Stimulated activated CD8-positive, alpha-beta memory T cell treated with anti-CD3 and anti-CD28 coated beads, Interleukin-7, amount 100 ng/mL, for 48 hours (primary cell): Measurements from ENCODE around the gene E2F2.

Experiments used
- DNase-seq, 2 donors: peaks; one replicate each; pipeline ENCODE4 v3.0.0-alpha.2; 2020; ENCODE audit warnings: low read depth in 1 of 2; ENCODE audit errors: extremely low read depth in 1 of 2

The E2F2 gene

GRCh38 chr1:23470282-23471070 lies 60.6 kb downstream of the E2F2 start:
- no peak for DNase-seq

DNA sequence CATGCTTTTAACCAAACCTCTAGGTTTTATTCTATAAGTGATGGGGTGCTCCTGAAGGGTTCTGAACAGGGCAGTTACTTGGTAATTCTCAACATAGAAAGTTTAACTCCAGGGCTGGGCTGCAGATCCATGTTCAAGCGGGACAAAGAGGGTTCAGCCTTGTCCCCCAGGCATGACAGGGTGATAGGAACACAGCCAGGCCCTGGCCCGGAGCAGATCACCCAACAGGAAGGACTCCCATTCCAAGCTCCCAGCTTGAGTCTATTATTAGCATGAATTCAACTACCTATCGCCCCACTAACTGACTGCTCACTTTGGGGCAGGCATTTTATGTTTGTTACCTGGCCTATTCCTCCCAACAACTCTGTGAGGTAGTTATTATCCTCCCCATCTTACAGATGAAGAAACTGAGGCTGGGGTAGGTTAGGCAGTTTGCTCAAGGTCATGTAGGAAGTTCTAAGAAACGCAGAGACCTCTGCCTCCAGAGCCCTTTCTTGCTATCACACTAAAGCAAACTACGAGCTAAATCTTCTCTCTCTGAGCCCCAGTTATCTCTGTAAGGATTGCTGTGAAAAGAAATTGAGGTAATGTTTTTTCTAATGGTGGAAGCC lies 61.6 kb downstream of the E2F2 start:
- no peak for DNase-seq

GRCh38 chr1:23466423-23466989 lies 64.5 kb downstream of the E2F2 start:
- no peak for DNase-seq

DNA sequence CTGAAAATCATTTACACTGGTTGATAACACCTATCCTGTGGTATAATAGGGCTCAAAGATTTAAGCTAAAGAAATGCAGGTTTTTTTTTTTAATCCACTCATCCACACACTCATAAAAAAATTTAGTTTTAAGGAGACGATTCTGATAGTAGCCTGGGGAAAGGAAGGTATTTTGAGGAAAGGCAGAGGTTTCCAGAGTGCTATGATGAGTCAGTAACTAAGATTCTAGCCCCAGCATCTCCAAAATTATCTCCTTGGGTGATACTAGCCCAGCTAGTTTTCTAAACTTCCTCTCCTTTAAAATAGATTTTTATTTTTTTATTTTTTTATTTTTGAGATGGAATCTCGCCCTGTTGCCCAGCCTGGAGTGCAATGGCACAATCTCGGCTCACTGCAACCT lies 67.7 kb downstream of the E2F2 start:
- DNase-seq: no peak

GRCh38 chr1:23462766-23463165 lies 68.3 kb downstream of the E2F2 start:
- DNase-seq: no peak

DNA sequence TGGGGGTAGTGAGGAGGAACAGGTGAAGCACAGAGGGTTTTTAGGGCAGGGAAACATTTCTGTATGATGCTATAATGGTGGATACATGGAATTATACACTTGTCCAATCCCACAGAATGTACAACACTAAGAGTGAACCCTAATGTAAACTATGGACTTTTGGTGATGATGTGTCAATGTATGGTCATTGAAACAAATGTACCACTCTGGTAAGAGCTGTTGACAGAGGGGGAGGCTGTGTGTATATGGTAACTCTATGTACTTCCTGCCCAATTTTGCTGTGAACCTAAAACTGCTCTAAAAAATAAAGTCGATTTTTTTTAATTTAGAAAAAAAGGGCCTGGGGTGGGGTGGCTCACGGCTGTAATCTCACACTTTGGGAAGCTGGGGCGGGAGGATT lies 70.0 kb downstream of the E2F2 start:
- DNase-seq: no peak

GRCh38 chr1:23460519-23460918 lies 70.5 kb downstream of the E2F2 start:
- DNase-seq: no peak

GRCh38 chr1:23459338-23459757 lies 71.7 kb downstream of the E2F2 start:
- DNase-seq: no peak
